GM18861 (cell line): Measurements from ENCODE around the gene CPNE1.

ENCODE experiments used
- ATAC-seq: cut with Tn5 transposase; IDR thresholded peaks from one replicate; pipeline ENCODE4 v1.9.1; 2021; ENCODE audit not compliant: unreplicated experiment

CPNE1 gene

DNA sequence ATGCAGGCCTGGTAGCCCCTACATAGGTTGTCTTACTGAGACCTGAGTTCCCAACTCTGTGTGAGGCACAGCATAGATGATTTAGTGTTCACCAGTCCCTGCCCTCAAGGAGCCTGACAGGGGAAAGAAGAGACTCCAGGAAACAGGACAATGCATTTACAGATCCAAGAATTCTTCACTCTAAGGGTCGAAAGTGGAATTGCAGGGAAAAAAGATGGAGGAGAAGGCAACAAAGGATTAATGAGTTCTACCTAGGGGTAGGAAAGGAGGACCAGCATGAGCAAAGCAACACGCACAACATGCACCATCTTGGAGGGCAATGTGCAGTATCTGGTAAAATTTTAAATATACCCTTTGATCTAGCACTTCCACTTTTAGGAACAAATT is 43.1 kb downstream of the CPNE1 start:
- ATAC-seq: no peak

DNA sequence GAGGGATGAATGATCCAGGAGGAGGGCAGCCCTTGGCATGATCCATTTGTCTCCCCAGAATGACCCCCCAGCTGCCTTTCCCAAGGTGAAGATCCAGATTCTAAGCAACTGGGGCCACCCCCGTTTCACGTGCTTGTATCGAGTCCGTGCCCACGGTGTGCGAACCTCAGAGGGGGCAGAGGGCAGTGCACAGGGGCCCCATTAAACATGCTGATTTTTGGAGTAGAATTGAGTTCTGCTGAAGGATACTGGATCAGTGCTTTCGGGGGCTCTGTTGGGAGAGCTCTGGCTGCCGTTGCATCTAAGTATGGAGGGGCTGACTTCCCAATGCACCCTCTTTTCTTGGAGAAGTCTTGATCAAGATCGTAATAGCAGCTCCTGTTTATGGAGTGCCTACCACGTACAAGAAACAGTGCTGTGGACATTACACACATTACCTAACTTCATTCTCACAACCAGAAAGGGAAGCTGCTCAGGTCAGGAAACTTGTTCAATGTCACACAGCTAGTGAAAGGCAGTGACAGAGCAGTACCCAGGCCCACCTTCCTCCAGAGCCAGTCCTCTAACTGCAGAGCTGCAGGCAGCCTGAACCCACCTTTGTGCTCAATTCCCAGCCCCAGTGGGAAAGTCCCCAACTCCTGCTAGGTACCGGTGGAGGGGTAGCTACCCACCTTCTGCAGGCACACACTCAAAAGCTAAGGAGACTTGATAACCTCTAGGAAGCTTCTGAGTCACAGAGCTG is 43.7 kb downstream of the CPNE1 start:
- ATAC-seq: no peak

DNA sequence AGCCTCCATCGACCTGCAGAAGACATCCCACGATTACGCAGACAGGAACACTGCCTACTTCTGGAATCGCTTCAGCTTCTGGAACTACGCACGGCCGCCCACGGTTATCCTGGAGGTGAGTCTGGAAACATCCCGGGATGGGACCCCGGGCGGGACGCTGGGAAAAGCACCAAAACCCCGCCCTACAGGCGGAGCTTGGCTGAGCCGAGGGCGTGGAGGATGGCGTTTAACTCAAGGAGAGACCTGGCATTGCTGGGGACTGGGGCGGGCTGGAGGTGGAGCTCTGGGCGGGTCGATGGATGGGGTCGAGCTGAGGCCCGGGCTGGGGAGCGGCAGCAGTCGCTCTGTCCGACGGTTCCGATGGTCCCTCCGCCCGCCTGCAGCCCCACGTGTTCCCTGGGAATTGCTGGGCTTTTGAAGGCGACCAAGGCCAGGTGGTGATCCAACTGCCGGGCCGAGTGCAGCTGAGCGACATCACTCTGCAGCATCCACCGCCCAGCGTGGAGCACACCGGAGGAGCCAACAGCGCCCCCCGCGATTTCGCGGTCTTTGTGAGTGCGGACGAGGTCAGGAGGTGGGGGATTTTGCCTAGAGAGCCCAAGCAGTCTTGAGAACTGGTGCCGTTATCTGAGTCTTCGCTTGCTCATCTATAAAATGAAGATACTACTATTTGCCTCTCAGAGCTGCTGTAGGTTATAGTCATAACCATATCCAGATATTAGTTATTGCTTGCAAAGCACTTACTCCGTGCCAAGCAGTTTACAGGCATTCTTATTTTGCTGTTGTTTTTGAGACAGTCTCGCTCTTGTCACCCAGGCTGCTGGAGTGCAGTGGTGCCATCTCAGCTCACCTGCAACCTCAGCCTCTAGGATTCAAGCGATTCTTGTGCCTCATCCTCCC is 45.3 kb downstream of the CPNE1 start:
- ATAC-seq: peak; percentile 22

DNA sequence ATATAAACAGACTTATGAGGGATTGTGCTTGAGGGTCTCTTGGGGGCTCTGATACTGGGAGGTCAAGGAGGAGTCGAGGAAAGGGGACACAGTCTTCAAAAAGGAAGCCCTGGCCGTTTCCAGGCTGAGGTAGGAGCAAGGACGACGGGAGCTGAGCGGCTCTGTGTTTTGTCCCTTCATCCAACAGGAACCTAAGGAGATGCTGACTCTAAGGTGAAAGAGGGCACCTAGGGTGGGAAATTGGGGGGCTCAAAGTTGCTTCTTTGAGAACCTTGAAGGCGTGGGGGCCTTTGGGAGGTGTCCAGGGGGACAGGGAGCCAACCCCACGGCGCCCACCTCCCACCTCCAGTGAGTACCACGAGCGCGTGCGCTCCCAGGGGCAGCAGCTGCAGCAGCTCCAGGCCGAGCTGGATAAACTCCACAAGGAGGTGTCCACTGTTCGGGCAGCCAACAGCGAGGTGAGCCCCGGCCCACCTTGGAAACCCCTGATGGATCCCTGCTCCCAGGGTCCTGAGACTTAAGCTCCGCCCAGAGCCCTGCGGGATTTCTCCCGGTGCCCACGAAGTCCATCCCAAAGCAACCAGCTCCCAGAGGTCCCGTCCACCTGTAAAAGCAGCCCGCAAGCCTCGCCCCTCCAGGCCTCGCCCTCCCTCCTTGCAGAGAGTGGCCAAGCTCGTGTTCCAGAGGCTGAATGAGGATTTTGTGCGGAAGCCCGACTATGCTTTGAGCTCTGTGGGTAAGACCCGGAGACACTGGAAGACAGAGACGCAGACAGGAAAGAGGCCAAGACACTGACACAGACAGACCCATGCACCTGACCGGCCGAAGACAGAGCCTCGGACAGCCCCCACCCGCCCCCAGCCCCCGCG is 46.2 kb downstream of the CPNE1 start:
- no peak for ATAC-seq

DNA sequence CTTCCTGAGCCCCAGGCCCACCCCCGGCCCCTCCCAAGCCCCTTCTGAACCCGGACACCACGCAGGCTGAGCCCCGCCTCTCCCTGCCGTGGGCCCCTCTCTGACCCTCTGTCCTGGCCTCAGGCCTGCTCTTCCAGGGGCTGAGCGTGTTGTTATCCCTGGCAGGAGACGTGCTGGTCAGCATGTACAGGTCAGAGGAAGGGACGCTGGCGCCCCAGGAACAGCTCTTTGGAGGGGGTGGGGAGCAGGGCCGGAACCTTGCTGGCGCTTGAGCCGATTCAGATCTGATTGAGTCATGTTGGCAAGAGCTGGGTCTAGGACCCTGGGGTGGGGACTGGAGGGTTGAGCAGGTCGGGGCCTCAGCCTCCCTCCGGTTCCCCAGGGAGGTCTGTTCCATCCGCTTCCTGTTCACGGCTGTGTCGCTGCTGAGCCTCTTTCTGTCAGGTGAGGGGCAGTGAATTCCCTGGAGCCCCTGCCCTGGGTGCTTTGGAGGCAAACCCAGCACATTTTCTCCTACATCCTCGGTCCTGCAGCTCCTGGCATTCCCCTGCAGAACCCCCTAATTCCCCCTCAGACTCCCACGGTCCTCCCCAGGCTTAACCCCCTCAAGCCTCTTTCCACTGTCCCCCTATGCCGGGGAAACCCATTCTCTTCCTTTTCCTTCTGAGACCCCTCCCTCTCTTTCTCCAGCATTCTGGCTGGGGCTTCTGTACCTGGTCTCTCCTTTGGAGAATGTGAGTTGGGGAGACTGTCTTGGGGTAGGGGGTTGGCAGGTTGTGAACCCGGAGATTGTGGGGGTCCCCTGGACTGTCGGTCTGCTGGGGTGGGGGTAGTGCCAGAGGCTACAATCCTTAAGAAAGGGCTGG is 47.1 kb downstream of the CPNE1 start:
- ATAC-seq: peak; percentile 22

DNA sequence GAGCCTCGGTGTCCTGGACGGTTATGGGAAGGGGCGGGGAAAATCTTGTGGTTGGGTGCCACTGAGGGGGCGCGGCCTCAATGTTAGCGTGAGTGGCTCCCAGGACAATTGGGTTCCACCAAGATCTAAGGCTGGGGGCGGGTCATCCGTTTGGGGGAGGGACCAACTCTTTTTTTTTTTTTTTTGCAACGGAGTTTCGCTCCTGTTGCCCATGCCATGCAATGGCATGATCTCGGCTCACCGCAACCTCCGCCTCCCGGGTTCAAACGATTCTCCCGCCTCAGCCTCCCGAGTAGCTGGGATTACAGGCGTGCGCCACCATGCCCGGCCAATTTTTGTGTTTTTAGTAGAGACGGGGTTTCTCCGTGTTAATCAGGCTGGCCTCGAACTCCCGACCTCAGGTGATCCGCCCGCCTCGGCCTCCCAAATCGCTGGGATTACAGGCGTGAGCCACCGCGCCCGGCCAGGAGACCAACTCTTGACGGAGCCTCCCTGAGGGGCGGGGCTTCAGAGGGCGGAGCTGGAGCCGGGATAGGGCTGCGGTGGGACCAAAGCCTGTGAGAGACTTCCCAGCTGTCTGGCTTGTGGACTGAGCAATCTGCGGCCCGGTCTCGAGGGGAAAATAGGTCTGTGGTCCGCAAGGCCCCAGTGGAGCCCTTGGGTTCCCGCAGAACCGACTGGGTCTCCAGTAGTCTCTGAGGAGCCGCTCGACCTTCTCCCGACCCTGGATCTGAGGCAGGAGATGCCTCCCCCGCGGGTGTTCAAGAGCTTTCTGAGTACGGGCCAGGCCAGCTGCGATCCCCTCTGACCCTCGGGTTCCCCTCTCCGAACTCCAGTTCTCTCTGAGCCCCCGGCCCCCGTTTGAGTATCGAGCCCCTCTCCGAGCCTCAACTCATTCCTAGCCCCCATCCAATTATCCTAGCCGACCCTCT is 48.0 kb downstream of the CPNE1 start:
- ATAC-seq: no peak

DNA sequence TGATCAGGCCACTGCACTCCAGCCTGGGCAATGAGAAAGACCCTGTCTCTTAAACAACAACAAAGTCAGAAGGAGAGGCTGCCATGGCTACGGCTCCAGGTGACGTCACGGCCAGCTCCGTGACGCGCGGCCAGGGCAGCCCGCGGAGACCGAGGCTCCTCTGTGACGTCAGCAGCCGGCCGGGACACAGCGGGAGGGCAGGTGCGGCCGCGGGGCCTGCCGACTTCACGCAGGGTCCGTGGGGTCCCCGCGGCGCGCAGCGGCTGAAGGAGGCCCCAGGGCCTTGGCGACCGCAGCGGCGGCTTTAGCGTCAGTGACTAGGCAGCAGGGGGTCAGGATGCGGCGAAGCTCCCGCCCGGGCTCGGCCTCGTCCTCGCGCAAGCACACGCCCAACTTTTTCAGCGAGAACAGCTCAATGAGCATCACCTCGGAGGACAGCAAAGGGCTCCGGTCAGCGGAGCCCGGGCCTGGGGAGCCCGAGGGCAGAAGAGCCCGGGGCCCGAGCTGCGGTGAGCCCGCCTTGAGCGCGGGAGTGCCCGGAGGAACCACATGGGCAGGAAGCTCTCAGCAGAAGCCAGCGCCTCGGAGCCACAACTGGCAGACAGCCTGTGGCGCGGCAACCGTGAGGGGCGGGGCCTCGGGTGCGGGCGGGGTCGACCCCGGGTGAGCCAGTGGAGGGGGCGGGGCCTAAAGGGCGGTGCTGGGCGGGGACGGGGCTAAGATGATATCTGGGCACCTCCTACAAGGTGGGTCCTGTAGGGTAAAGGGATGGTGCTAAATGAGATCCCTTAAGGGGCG is 48.8 kb downstream of the CPNE1 start, which contains the start of gene SPAG4:
Gene SPAG4, plus strand, starts transcription at position 163 of the 798 bp plus-strand sequence. Its CDS starts 175 bp downstream, at position 338.
- ATAC-seq: peak; percentile 70

DNA sequence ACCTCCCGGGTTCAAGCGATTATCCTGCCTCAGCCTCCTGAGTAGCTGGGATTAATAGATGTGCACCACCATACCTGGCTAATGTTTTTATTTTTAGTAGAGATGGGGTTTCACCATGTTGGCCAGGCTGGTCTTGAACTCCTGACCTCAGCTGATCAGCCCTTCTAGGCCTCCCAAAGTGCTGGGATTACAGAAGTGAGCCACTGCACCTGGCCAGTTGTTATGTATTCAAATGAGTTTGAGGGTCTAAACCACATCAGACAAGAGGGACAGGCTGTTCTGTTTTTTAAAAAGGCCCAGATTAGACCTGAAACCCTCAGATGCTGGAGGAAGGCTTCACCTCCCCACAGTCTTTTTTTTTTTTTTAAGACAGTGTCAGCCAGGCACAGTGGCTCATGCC is 53.2 kb downstream of the CPNE1 start:
- no peak for ATAC-seq

DNA sequence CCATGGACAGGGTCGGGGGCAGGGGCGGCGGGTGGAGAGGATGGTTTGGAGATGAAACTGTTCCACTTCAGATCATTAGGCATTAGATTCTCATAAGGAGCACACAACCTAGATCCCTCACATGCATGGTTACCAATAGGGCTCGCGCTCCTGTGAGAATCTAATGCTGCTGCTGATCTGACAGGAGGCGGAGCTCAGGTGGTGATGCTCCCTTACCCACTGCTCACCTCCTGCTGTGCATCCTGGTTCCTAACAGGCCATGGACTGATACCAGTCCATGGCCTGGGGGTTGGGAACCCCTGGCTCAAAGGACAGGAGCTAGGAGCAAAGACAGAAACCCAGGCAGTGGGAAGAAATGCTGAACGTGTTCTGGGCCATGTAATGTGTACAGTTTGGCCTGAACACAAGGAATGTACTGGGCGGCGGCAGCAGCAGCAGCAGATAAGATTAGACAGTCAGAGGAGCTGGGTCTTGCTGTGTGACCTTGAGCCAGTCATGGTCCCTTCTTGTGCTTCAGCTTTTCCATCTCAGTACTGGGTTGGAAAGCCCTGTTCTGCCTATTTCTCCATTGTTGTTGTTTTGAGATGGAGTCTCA is 53.8 kb downstream of the CPNE1 start:
- ATAC-seq: no peak

DNA sequence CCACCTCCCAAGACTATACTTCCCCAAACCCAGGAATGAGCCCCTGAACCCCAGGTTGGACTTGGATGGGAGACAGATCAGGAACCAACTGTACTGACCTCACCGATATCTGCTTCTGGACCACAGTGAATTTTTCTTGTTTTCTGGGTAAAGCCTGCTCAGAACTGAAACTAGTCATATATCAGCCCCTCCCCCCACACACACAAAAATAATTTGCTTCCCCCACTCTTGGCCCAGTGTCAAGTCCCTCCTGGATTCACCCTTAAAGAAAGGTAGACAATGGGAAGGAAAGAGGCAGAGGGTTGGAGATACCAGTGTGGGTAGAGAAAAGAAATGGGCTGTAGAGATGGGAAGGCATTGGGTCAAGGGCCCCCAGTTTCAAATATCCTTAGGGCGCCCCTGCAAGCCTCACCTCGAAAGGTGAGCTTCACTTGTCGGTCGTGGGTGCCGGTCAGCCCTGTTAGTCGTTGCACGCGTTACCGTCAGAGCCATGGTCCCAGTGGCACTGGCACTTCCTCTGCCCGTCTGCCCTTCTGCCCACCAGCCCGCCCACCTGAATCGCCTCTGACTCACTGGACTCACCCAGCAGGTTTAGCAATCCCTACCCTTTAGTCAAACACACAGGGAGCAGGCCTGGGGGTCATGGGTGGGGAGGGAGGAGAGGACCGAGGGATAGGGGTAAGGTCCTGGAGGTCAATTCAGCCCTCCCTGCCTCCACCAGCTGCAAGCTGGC is 57.5 kb downstream of the CPNE1 start:
- ATAC-seq: no peak

DNA sequence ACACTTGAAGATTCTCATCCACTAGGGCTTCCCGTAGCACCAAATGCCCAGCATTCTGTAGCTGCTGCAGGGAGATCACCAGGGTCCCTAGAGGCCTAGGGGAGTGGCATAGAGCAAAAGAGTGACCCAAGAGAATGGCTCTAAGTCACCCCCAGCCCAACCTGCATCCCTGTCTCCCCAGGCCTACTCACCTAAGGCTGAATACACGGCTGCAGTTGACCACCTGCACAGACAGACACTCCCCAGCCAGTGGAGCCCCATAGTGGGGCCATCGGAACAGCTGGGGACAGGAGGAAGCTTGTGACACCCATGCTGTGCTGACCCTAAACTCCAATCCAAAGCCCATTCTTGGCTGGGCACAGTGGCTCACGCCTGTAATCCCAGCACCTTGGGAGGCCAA is 58.6 kb downstream of the CPNE1 start:
- no peak for ATAC-seq

DNA sequence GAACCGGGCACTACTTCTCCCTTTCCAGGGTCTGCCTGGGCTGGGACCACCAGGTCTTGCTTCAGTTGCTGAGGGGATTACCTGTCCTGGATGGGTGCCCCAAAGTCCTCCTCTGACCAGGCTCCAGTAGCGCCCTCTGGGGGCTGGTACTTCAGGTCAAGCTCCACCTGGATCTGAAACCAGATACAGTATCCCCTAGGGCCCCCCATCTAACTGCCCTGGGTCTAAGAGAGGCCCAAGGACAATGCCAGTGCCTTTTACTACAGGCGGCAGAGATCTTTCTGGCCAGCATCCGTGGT is 60.3 kb downstream of the CPNE1 start:
- ATAC-seq: no peak

DNA sequence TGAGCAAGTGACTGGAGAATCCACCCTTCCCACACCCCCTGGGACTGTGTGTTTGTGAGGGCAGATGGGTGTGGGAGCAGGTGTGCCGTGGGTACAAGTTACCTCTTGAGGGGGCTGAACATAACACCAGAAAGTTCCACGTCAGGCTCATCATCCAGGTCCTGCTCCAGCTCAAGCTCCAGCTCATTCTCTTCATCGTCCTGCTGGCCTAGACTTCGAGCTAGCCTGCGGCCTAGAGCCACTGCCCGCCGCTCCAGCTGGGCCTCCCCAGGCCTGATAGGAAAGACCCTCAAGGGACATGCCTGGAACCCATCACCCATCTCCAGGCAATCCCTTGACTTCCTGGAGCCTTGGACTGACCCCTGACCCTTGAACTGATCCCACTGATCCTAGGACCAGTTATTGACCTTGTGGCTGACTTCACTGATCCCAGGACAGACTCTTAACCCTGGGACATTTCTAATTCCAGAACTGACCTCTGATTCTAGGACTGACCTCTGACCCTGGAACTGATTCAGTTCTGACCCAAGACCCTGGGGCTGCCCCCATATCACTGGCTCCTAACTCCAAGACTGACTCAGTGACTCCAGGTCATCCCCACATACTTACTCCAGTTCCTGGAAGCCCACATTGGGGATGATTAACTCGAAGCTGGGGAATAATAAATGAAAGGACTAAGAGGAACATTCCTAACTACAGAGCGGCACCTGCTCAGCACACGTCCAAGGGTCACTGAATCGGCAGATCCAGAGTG is 60.8 kb downstream of the CPNE1 start:
- ATAC-seq: no peak

DNA sequence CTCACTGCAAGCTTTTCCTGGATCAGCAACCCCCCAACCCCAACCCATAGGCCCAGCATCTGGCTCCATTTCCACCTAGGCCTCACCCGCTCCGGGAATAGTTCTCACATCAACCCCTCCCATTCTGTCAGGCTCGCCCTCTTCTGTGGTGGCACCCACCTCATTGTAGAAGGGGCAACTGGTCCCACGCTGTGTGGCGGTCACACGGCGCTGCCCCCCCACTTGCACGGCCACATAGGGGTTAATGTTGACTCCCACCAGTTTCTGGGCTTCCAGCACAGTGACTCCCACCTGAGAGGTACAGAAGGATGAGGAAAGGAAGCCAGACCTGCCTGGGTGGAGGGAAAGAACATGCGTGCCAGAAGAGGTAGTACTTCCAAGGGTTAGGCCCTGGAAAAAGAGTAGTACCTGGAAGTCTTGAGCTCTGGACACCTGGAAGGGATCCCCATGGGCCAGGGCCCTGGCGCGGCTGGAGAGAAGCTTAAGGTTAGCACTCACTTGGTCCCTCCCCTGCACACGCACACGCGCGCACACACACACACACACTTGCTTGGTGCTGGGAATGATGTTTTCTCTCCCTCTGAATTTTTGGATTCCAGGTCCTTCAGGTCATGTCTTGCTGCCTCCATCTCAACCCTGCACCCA is 61.7 kb downstream of the CPNE1 start:
- no peak for ATAC-seq

DNA sequence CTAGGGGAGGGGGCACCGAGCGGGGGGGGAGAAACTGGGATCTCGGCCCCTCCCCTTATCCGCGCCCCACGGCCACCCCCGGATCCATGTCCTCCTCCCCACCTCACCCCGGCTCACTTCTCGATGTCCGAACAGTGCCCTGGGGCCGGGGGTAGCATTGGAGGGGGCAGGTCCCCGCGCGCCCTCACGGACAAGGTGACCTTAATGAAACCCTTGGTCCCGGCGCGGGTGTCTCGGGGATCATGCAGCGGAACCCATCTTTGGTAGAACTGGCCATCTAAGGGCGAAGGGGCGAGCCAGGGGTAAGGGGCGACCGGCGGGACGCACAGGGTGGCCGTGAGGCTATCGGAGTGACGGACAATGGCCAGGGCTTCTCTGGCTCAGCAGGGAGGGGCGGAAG is 62.7 kb downstream of the CPNE1 start:
- ATAC-seq: no peak
